Mesothelial cell of epicardium (in vitro differentiated cells): ENCODE results near the gene CCL14. TPM values are rescaled to one million over a fixed set of nuclear protein-coding genes. Genes with fewer than 3 reads are reported as not detected.

ENCODE experiments used
- DNase-seq, 2 experiments: peaks; one replicate each; pipeline ENCODE4 v3.0.0; 2021; ENCODE audit warnings: low spot score in 2 of 2; ENCODE audit not compliant: unreplicated experiment in 2 of 2
- H3K27ac Mint-ChIP-seq: 2 replicates; pipeline ENCODE4 v1.8.0; 2021; ENCODE audit warnings: mixed read lengths
- H3K27me3 Mint-ChIP-seq: 2 replicates; pipeline ENCODE4 v1.8.0; 2021; ENCODE audit warnings: low read depth, mixed read lengths
- H3K36me3 Mint-ChIP-seq: 2 replicates; pipeline ENCODE4 v1.8.0; 2021; ENCODE audit warnings: mixed read lengths
- H3K4me1 Mint-ChIP-seq: 2 replicates; pipeline ENCODE4 v1.8.0; 2021; ENCODE audit warnings: mixed read lengths
- H3K4me3 Mint-ChIP-seq: 2 replicates; pipeline ENCODE4 v1.8.0; 2021; ENCODE audit warnings: mild to moderate bottlenecking, moderate library complexity, mixed read lengths
- H3K9me3 Mint-ChIP-seq: 2 replicates; pipeline ENCODE4 v1.8.0; 2021; ENCODE audit warnings: mixed read lengths
- total RNA-seq: library from RNA; stranded (reverse); gene quantifications from 3 replicates; pipeline ENCODE4 v1.2.1, GENCODE V29; 2021
- TF ChIP-seq, protein P1 (sequence below): fragments of 200-600 bp; sonication (generic); IDR thresholded peaks from one replicate; pipeline ENCODE4 v1.5.0; 2021; ENCODE audit warnings: antibody characterized with exemption; ENCODE audit not compliant: unreplicated experiment

The CCL14 gene
- total RNA-seq, 1 donor from 2014 or later, result not detected

DNA sequence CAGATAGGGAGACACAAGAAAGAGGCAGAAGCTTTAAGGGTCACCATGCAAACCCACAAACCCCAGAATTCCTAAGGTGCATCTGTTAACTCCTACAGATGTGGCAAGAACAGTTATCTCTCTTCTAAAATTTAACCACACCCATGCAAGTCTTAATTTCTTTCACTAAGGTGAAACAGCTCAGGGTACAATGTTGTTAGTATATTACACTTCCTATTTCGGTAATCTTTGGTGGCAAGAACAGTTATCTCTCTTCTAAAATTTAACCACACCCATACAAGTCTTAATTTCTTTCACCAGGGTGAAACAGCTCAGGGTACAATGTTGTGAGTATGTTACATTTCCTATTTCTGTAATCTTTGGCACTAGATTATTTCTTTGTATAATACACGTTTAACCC, 24.7 kb upstream of the CCL14 start:
- TF ChIP-seq, protein P1, sequence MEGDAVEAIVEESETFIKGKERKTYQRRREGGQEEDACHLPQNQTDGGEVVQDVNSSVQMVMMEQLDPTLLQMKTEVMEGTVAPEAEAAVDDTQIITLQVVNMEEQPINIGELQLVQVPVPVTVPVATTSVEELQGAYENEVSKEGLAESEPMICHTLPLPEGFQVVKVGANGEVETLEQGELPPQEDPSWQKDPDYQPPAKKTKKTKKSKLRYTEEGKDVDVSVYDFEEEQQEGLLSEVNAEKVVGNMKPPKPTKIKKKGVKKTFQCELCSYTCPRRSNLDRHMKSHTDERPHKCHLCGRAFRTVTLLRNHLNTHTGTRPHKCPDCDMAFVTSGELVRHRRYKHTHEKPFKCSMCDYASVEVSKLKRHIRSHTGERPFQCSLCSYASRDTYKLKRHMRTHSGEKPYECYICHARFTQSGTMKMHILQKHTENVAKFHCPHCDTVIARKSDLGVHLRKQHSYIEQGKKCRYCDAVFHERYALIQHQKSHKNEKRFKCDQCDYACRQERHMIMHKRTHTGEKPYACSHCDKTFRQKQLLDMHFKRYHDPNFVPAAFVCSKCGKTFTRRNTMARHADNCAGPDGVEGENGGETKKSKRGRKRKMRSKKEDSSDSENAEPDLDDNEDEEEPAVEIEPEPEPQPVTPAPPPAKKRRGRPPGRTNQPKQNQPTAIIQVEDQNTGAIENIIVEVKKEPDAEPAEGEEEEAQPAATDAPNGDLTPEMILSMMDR, result no peak
- H3K9me3 Mint-ChIP-seq, result peaks cover 30% of the 10 kb centered on the region

DNA sequence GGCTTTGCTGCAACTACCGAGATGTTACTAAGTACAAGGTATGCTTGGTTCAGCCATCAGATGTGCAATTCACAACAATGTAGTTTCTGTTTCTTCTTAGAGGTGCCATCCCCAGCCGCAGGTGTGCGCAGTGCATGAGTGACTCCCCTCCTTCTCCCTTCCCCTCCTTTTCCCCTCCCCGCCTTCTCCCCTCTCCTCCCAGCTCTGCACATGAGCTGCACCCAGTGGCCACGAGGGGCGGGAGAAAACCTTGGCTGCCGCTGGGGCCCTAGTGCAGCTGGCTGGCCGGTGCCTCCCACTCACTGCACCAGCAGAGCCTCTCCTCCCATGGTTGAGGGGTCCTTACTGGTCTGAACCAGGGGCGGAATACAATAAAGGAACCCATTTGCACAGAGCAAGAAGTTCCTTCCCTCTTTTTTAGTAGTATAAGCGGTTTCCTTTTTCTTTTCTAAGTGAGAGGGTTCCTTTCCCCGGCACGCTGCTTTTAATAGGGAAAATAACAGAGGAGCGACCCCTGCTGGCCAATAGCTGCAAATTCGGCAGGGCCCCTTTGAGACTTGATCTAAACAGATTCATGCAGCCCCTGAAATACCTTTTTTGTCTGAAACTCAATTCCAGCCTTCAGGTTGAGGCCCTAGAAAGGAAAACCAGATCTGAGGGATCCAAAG, 22.6 kb upstream of the CCL14 start:
- H3K9me3 Mint-ChIP-seq, result peaks cover 30% of the 10 kb centered on the region
- no peak overlapping the region for H3K27ac Mint-ChIP-seq

More for the DNA sequence above, 24.7 kb upstream of the CCL14 start:
- H3K36me3 Mint-ChIP-seq, result no peaks in the 10 kb centered on the region
- no peaks in the 10 kb centered on the region for H3K4me1 Mint-ChIP-seq
- no peak for DNase-seq
- H3K27ac Mint-ChIP-seq, result no peak overlapping the region
- no peak overlapping the region for H3K4me3 Mint-ChIP-seq
- peaks cover 28% of the 10 kb centered on the region for H3K27me3 Mint-ChIP-seq

DNA sequence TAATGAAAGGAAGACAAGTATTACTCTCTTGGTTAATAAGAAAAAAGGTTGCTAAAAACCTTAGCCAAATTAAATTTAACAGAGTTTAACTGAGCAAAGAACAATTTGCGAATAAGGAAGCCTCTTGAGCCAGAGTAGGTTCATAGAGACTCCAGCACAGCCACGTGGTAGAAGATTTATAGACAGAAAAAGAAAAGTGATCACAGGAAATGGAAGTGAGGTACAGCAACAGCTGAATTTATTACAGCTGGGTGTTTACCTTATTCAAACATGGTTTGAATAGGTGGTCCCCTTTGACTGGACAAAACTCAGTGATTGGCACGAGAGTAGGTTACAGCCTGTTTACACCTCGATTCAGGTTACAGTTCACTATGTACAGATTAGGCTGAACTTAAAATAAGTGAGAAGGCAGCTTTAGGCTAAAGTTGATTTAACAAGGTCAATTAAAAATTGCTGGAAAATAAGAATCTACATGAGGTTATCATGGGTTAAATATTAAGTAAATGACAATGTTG, 18.1 kb upstream of the CCL14 start:
- peaks cover 6% of the 10 kb centered on the region for H3K27me3 Mint-ChIP-seq
- peaks cover 7% of the 10 kb centered on the region for H3K9me3 Mint-ChIP-seq
- TF ChIP-seq, protein P1, result no peak
- DNase-seq, result no peak
- no peaks in the 10 kb centered on the region for H3K36me3 Mint-ChIP-seq
- no peak overlapping the region for H3K4me3 Mint-ChIP-seq
- H3K4me1 Mint-ChIP-seq, result no peaks in the 10 kb centered on the region
- H3K27ac Mint-ChIP-seq, result no peak overlapping the region

More for the DNA sequence above, 22.6 kb upstream of the CCL14 start:
- Mint-ChIP-seq H3K36me3 (no peaks in the 10 kb centered on the region), H3K27me3 (peaks cover 23% of the 10 kb centered on the region), H3K4me1 (no peaks in the 10 kb centered on the region), H3K4me3 (no peak overlapping the region)
- TF ChIP-seq, protein P1, result peak; percentile 35
- DNase-seq, result peak in 1 of 2 experiments; percentile 24

DNA sequence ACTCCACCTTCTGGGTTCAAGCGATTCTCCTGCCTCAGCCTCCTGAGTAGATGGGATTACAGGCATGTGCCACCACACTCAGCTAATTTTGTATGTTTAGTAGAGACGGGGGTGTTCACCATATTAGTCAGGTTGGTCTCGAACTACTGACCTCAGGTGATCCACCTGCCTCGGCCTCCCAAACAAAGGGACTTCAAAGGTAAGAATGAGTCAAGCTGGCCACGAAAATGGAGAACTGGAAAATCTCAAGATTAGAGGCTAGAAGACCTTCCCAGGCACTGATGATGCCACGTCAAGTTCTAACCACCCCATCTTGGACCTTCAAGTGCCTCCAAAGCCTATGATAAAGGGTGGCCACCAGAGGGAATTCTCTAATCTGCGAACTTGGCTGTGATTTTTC, 16.1 kb upstream of the CCL14 start:
- Mint-ChIP-seq H3K9me3 (no peaks in the 10 kb centered on the region), H3K27ac (no peak overlapping the region), H3K27me3 (peaks cover 17% of the 10 kb centered on the region), H3K36me3 (no peaks in the 10 kb centered on the region), H3K4me3 (no peak overlapping the region), H3K4me1 (no peaks in the 10 kb centered on the region)
- DNase-seq, result peak in 1 of 2 experiments; percentile 6
- TF ChIP-seq, protein P1, result no peak

DNA sequence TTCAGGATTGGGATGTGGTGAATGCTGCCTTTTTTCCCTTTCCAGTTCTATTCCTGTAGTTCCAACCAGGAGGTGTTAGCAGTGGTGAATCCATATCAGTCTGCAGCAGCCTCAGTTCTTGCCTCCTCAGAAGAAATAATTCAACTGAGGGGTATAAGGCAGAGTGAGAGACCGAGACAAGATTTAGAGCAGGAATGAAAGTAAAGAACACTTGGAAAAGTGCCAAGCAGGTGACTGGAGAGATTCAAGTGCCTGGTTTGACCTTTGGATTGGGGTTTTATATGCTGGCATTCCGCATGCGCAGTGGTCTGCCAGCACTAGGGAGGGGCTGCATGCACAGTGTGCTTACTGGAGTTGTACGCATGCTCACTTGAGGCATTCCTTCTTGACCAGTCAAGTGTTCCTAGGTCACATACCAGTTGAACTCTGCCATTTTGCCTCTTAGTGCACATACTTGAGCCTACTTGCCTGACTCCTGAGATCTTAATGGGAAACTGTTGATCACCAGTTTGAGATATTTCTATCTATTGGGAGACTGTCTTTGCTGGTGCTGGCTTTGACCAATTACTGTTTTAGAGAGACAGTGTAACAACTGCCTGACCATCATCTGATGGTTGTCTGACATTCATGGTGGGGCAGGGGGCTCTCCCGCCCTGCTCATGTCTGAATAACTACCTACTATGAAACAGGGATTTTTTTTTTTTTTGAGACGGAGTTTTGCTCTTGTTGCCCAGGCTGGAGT, 15.5 kb upstream of the CCL14 start:
- TF ChIP-seq, protein P1, result no peak
- H3K4me3 Mint-ChIP-seq, result no peak overlapping the region
- H3K4me1 Mint-ChIP-seq, result no peaks in the 10 kb centered on the region
- peaks cover 22% of the 10 kb centered on the region for H3K27me3 Mint-ChIP-seq
- no peaks in the 10 kb centered on the region for H3K36me3 Mint-ChIP-seq
- H3K9me3 Mint-ChIP-seq, result no peaks in the 10 kb centered on the region
- DNase-seq, result peak in 1 of 2 experiments; percentile 10
- H3K27ac Mint-ChIP-seq, result no peak overlapping the region
